Islet precursor cell (in vitro differentiated cells): ENCODE data around the gene SLC12A6.
"Not testable (repeated sequence)": the region's sequence is repeated elsewhere in the genome, so short reads cannot be mapped to it uniquely, and the experiment has no call there.

Experiments
- DNase-seq: peaks from one replicate; pipeline ENCODE4 v3.0.0-alpha.2; 2018

Gene SLC12A6

DNA sequence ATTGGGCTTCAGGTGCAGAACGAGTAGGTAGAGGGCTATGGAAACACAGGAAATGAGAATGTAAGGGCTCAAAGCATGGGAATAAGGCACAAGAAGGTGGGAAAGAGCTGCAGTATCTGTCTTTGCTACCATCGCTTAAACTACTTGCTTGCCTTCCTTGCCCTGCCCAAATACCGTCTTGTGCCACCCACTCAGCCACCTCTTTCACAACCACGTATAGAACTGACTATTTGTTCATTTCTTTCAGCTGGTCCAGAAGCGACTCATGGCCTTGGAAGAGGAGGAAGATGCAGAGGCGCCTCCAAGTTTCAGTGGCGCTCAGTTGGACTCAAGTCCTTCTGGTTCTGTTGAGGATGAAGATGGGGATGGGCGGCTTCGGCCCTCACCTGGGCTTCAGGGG is 17.7 kb upstream of the SLC12A6 start:
- DNase-seq: no peak

DNA sequence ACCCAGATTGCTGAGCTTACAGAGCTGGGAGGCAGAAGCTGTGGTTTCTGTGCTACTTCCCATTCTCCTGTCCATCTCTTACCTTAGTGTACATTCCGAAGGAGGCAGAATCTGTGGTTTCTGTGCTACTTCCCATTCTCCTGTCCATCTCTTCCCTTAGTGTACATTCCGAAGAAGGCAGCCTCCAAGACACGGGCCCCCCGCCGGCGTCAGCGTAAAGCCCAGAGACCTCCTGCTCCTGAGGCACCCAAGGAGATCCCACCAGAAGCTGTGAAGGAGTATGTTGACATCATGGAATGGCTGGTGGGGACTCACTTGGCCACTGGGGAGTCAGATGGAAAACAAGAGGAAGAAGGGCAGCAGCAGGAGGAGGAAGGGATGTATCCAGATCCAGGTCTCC is 16.7 kb upstream of the SLC12A6 start:
- DNase-seq: no peak

DNA sequence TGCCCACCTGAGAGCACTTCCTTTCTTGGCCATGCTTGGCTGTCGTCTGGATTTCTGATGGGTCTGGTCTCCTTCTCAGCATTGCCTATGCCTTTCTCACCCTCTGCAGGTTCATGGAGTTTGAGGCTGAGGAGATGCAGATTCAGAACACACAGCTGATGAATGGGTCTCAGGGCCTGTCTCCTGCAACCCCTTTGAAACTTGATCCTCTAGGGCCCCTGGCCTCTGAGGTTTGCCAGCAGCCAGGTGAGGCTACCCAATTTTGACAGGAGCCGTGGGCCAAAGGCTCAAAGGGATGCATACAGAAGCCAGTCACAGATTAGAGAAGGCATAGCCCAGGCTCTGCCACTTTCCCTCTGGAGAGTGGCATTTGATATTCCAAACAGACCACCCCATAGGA is 16.0 kb upstream of the SLC12A6 start:
- DNase-seq: no peak

DNA sequence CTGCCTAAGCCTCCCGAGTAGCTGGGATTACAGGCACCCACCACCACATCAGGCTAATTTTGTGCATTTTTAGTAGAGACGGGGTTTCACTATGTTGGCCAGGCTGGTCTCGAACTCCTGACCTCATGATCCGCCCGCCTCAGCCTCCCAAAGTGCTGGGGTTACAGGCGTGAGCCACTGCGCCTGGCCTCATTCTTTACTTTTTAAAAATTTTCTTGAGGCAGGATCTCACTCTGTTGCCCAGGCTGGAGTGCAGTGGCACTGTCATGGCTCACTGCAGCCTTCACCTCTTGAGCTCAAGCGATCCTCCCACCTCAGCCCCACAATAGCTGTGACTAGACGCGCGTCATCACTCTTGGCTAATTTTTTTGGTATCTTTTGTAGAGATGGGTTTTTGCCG is 15.4 kb upstream of the SLC12A6 start:
- DNase-seq: not testable (repeated sequence)

DNA sequence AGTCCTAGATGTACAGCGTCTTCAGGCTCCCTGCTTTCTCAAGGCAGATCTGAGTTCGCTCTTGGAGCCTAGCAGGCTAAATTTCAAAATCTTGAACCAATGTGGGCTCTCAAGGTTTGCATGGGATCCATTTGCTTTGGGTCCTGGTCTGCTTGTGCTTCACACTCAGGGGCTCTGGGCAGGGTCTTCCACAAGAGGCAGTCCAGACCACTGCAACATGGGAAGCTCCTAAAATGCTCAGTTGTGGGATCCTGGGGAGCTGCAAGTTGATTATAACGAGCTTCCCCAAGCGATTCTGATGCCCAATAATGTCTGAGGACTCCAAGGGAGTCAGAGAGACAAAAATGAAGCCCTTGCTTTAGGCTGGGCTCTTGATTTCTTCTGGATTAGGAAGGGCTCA is 12.2 kb upstream of the SLC12A6 start:
- DNase-seq: no peak

DNA sequence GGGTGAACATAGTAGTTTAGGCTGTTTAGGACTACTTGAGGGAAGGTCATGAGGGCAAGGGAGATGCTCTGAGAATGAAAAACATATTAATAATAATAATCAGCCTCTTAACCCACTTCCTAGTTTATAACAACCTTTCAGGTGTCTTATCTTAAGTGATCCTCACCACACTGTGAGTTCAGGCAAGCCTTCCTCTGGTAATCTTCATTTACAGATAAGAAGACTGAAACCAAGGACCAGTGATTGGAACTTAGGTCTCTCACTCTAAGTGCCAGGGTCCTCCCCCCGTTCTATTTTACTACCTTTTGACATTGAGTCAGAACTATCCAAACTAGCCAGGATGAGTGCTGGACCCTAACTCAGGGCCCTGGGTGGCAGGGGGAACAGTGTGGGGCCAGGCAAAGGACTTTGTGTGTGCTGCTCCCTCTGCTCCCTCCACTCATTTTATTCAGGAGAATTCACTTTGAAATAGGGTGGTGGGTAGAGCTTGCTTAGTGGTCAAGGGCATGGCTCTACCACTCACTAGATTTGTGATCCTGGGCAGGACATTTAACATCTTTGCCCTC is 11.2 kb upstream of the SLC12A6 start:
- DNase-seq: no peak

DNA sequence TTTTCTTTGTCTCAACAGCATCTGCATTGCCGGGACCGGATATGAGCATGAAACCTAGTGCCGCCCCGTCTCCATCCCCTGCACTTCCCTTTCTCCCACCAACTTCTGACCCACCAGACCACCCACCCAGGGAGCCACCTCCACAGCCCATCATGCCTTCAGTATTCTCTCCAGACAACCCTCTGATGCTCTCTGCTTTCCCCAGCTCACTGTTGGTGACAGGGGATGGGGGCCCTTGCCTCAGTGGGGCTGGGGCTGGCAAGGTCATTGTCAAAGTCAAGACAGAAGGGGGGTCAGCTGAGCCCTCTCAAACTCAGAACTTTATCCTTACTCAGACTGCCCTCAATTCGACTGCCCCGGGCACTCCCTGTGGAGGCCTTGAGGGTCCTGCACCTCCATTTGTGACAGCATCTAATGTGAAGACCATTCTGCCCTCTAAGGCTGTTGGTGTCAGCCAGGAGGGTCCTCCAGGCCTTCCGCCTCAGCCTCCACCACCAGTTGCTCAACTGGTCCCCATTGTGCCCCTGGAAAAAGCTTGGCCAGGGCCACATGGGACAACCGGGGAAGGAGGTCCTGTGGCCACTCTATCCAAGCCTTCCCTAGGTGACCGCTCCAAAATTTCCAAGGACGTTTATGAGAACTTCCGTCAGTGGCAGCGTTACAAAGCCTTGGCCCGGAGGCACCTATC is 10.5 kb upstream of the SLC12A6 start:
- no peak for DNase-seq

DNA sequence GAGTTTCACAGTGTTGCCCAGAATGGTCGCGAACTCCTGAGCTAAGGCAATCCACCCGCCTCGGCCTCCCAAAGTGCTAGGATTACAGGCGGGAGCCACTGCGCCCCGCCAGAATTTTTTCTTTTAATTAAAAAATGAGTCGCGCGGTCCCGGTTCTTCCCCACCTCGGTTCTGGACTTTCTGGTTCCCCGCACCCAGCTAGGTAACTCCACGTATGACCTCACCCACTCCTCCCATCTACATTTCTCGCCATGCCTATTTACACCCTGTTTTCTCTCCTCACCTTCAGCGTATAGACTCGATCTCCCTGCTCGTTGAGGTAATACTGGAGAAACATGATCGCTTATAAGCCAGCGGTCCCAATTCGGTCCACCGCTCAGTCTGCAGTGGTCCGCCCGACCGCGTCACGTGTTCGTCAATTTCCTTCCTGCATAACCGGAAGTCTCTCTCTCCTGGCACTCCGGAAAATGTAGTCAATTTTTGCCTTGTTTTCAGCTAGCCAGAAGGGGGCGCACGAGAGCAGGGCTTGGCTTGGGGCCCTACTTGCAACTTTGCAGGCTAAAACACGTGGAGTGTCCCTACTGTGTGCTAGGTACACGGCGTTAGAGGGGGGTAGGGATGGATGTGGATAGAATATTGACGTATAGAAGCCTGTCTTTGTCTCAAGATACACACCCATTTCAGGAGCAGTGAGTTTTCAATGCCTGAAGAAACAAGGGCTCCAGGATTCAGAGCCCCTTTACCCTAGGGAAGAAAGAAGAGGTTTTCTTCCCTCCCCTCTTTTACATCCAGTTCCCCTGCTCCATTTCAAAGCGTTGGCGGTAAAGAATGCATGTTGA is 5.4 kb upstream of the SLC12A6 start, which contains the start of the genes NOP10 and NUTM1:
Gene NOP10 (minus strand): TSS at position 400 of the 839 bp plus-strand sequence. CDS start 63 bp downstream, at position 337.
Gene NUTM1 (plus strand): TSS at position 579 of the 839 bp plus-strand sequence. CDS start 382 bp downstream, outside the sequence.
- peak; percentile 96 for DNase-seq

DNA sequence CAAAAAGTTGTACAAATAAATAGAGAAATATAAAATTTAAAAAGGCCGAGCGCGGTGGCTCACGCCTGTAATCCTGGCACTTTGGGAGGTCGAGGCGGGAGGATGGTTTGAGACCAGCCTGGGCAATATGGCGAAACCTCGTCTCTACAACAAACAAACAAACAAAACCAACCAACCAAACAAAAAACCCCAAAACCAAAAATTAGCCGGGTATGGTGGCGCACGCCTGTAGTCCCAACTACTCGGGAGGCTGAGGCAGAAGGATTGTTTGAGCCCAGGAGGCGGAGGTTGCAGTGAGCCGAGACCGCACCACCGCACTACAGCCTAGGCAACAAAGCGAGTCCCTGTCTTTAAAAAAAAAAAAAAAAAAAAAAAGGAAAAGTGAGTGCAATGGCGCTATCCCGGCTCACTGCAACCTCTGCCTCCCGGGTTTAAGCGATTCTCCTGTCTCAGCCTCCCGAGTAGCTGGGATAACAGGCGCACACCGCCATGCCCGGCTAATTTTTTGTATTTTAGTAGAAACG is 4.7 kb upstream of the SLC12A6 start:
- DNase-seq: not testable (repeated sequence)

DNA sequence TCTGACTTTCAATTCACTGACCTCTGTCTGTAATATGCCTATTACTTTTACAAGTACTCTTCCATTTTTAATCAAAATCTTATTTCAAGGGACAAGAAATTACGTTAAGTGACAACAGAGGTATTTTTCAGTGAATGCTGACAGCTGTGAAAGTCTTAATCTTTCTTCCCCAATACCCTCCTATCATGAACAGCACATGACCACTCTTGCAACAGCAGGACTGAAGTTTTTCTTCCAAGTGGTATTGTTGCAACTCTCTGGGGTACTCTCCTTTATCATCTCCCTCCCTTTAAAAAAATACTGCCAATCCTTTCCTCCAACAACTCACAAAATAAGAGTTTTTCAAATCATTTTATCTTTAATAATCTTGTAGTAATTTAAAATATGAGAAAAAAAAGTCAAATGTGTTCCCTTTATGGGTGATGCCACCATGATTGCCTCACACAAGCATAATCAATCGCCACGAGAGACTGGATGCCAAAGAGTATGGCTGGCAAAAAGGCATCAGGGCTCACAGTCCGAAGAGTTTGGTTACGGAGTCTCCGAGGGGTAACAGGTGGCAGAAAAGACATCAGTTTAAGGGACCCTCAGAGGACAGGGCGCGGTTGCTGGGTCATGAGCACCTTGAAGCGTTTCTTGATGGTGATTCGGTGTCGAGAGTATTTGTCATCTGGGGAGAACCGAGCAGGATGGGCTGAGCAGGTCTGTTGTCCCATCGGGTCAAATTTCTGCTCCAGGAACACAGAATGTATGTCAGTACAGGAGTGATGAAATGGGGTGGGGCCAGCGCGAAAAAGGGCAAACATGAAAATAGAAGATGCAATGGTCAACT is 4.0 kb upstream of the SLC12A6 start:
- DNase-seq: no peak

DNA sequence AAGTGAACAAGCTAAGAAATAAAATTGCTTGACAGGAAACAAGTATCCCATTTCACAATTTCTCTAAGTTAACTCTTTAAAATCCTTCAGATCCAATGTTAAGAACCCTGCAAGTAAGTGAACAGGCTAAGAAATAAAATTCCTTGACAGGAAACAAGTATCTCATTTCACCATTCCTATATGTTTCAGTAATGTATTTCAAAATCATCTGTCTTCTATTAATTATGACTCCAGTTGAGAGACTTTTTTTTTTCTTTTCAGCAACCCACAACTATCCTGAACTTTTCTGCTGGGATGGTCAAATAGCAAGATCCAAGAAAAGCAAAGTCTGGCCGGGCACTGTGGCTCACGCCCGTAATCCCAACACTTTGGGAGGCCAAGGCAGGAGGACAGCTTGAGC is 2.4 kb upstream of the SLC12A6 start:
- DNase-seq: no peak

DNA sequence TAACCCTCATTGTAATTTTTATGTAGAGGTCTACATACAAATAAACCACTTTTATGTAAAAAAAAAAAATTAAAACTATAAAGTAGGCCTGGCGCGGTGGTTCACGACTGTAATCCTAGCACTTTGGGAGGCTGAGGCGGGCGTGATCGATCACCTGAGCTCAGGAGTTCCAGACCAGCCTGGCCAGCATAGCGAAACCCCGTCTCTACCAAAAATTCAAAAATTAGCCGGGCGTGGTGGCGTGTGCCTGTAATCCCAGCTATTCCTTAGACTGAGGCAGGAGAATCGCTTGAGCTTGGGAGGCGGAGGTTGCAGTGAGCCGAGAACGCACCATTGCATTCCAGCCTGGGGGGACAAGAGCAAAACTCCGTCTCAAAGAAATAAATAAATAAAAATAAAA is 766 bp upstream of the SLC12A6 start:
- no peak for DNase-seq

DNA sequence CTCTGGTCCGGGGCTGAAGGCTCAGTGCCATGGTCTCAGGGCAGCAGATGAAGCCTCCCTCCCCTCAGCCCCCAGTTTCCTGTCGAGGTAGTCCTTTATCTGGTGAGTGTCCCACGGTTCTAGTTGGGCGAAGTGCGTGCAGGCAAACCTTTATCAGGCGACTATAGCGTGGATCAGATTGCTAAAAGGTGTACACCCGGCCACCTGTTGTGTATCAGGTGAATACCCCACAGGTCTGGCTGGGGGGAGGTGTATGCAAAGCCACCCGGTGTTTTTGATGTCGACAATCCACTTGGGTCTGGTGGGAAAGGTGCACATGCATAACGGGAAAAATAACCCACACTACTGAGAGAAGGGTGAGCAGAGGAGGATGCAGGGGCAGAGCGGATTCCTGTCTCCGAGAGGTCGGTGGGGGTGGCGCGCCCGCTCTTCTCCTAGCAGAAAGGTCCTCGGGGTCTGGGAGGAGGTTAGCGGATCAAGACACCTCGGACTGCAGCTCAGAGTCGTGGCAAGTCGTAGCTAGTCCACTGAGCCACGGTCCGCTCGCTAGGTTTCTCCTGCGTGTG is 507 bp downstream of the SLC12A6 start:
- peak; percentile 67 for DNase-seq

DNA sequence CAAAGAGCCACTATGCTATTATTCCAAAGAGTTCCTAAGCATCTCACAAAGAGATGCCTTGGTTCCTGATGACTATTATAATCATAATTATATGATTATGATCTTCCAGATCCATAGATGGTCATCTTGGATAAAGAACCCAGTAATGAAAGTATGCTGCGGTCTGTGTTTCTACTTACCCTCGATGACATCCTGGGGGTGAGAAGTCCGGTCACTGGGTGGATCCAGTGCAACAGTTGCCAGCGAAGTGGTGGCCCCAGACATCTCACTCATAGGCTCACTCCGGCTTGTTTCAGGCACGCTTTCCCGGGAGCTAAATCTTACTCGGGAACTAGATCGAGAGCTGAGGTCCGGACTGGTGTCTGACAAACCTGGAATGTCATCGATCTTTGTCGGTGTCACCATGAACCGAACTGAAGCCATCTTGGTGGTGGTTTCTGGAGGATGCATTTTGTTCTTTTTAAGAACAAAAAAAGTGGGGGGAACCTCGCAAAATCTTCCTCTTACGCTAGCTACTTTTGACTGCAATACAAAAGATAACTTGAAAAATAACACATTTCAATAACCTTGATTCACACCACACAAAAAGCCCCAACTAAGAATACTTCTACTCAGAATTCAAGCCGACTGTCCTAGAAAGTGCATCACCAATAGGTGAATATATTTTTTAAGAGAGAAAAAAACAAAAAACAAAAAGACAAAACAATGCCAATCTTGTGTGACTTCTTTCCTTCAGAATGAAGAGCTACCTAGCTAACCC is 1.2 kb downstream of the SLC12A6 start:
- DNase-seq: no peak

DNA sequence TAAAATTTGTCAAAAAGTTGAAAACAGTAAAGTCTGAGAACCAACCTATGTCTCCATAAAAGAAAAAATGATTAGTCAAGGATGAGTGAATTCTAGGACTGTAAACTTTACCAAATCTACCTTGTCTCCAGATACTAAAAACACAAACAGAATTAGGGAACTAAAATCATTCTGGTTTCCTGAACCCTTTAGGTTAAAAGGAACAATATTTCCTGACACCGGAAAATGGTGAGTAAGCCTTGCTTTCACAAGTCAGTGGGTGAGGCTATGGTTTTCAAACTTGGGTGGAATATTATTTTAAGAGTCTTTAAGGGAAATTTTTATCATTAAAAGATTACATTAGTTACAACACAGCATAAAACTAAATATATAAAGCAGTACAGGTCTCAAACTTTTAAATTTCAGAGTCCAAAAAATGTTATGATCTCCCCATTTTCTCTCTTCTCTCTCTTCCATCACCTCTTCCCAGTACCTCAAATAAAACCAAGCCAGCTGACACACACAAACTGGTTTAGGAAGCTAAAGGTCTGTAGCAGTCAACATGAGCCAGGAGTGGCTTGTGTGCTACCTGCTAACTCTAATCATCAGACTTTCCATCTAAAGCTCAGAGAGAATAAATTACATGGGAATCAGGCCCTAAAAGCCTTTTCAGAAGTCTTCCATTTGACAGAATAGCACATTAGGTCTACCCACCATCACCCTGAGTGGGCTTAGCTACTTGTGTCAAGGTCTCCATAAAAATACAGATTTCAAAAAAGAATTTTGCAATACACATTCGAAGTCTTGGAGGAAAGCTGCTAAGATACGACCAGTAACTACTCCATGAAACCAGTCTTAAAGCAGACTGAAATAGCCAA is 2.2 kb downstream of the SLC12A6 start:
- no peak for DNase-seq

DNA sequence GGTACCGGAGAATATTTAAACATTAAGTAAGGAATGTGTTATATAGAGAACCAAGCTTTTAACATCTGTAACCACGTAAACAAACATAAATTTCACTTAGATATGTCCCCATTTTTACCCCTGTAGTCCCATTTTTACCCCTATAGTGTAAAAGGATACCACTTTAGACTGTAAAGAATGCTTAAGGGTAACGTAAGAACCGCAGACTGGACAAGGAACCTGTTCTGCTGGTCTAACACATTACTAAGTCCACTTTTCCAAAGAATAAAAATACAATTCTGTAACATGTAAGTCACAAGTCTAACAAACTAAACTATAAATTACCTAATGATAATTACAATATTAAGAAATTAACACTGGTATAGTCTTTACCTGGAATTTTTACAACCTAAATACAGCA is 2.9 kb downstream of the SLC12A6 start:
- no peak for DNase-seq

DNA sequence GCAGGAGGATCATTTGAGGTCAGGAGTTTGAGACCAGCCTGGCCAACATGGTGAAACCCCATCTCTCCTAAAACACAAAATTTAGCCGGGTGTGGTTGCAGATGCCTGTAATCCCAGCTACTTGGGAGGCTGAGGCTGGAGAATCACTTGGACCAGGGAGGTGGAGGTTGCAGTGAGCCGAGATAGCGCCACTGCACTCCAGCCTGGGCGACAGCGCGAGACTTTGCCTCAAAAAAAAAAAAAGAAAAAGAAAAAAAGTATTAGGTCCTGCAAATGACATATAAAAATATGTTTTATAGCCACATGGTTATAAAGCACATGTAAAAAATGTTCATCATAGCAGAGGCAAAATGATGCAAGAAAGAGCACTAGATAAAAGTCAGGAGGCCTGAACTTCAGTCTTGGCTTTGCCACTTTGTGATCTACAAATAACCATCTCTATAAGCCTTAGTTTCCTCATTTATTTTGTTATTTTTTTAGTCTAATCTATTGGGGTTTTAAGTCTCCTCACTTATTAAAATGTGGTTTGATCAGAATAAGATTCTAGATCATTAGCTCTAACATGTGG is 4.9 kb downstream of the SLC12A6 start:
- DNase-seq: no peak

DNA sequence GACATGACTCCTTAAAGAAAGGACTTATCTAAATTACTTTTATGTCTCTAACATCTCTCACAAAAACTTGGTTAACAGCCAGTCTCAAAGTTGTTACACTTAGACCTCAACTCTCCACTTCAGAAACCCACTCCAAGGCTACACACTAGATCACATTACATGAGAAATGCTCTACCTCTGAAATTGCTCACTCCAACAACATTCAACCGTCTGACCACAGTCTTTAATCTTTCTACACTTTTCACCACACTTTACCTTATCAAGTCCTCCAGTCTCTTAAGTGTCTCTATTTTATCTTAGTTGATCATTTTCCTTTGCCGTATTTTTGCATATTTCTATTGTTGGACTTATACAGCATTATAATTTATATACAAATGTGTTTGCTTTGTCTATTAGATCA is 5.8 kb downstream of the SLC12A6 start:
- no peak for DNase-seq

DNA sequence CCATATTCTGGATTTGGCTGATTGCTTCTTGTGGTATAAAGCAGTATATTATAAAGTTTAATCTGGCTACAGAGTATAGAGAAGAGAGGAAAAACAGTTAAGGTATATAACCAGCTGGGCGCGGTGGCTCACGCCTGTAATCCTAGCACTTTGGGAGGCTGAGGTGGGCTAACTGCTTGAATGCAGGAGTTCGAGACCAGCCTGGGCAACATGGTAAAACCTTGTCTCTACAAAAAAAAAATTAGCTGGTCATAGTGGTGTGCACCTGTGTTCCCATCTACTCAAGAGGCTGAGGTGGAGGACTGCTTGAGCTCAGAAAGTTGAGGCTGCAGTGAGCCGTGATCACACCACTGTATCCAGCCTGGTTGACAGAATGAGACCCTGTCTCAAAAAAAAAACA is 7.3 kb downstream of the SLC12A6 start:
- no peak for DNase-seq

DNA sequence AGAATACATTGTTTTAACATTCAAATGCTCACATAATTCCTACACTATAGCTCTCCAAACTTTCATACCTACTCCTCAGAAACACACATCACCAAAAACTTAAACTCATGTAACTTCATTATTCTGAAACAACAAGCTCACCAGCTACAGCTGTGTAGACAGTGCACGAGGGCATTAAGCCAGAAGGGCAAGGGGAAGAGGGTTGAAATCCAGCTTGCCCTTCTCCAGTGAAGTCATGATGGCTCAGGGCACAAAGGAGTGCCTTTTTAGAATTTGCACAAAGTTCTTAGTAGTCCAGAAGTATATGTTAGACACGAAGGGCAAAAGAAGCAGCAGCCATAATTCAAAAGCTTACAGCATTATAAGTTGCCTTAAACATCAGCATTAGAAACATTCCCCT is 8.6 kb downstream of the SLC12A6 start:
- DNase-seq: no peak
